Colonic mucosa (tissue), 4 donors: ENCODE results near the gene ZFP28. TPM values are rescaled to one million over a fixed set of nuclear protein-coding genes. Genes with fewer than 3 reads are reported as not detected.

ENCODE experiments used
- DNase-seq: peaks from one replicate; pipeline ENCODE4 v3.0.0-alpha.2; 2020
- H3K27ac ChIP-seq: fragments of 200-600 bp; one replicate; pipeline ENCODE4 v1.8.0; 2021
- H3K27me3 ChIP-seq: fragments of 200-600 bp; one replicate; pipeline ENCODE4 v1.8.0; 2021
- H3K36me3 ChIP-seq: fragments of 200-600 bp; one replicate; pipeline ENCODE4 v1.8.0; 2021
- H3K4me1 ChIP-seq: fragments of 200-600 bp; one replicate; pipeline ENCODE4 v1.8.0; 2021; ENCODE audit warnings: mild to moderate bottlenecking
- H3K4me3 ChIP-seq: fragments of 200-600 bp; one replicate; pipeline ENCODE4 v1.8.0; 2021
- H3K9ac ChIP-seq, 2 donors: one replicate each; pipeline ENCODE4 v1.7.0; 2013; ENCODE audit warnings: control low read depth in 2 of 2, low read depth in 2 of 2, low read length in 2 of 2
- H3K9me3 ChIP-seq: fragments of 200-600 bp; one replicate; pipeline ENCODE4 v1.8.0; 2021
- CTCF ChIP-seq: fragments of 200-600 bp; IDR thresholded peaks from one replicate; pipeline ENCODE4 v1.8.0; 2022; ENCODE audit warnings: antibody characterized with exemption, mild to moderate bottlenecking
- intact Hi-C: fragments of 100-400 bp; cut with DNase I; formaldehyde crosslinking; loops from one replicate; pipeline ENCODE4 v1.14.1; 2022
- total RNA-seq, 2 donors: library from RNA; stranded (reverse); fragmentation: NEBNext Ultra II Directional in 1 of 2; extraction: Animal tissue kit (Norgen Biotek cat#: 25700) in 1 of 2; gene quantifications; one replicate each; pipeline ENCODE4 v1.2.1, GENCODE V29; 2021
- donor health status: healthy.
- donor health status: DM: no; HTN: no; CAD: no.
- donor health status: DM: no; HTN: no; CAD: no.

Gene ZFP28
- total RNA-seq, 2 donors from 2014 or later, result 1.5 to 2.1 TPM

DNA sequence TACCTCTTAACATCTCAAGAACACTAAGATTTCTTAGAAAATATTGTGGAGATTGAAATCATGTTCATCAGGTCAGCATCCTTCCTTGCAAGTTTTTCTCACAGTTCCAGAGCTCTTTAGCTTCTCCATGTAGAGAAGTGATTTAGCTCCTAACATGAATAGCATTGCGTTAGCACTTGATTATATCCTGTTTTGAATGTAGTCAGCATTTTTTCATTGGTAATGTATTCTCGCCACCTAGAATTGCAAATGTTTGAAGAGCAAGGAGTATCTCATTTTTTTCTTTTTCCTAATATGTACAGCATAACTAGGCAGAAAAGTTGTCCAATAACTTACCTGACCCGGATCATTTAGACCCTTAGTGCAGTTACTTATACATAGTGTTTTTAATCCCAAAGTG, 35.2 kb downstream of the ZFP28 start:
- no peaks in the 10 kb centered on the region for H3K4me1 ChIP-seq
- no peaks in the 10 kb centered on the region for H3K27me3 ChIP-seq
- H3K9ac ChIP-seq, result no peak overlapping the region
- no peak overlapping the region for H3K4me3 ChIP-seq
- H3K9me3 ChIP-seq, result peaks cover 26% of the 10 kb centered on the region
- TF ChIP-seq CTCF, result no peak
- no peak overlapping the region for H3K27ac ChIP-seq
- no peaks in the 10 kb centered on the region for H3K36me3 ChIP-seq
- DNase-seq, result no peak
- intact Hi-C loops, result no loop called here

GRCh38 chr19:56577719-56578602, 39.2 kb downstream of the ZFP28 start:
- Histone ChIP-seq H3K27ac (no peak overlapping the region), H3K9me3 (peaks cover 22% of the 10 kb centered on the region), H3K36me3 (no peaks in the 10 kb centered on the region), H3K4me3 (no peak overlapping the region), H3K9ac (no peak overlapping the region), H3K4me1 (no peaks in the 10 kb centered on the region), H3K27me3 (no peaks in the 10 kb centered on the region)
- intact Hi-C loops, result no loop called here
- TF ChIP-seq CTCF, result no peak
- DNase-seq, result no peak

- no peaks in the 10 kb centered on the region for H3K36me3 ChIP-seq
- intact Hi-C loops, result loop anchor here (10.0 kb wide), 1 partner anchor 190 kb away; the partner anchor contains the start of gene ZNF583
- H3K4me1 ChIP-seq, result no peaks in the 10 kb centered on the region
- no peaks in the 10 kb centered on the region for H3K9me3 ChIP-seq
- no peaks in the 10 kb centered on the region for H3K27me3 ChIP-seq
- no peak overlapping the region for H3K4me3 ChIP-seq
- TF ChIP-seq CTCF, result no peak
- DNase-seq, result no peak
- no peak overlapping the region for H3K27ac ChIP-seq
- no peak overlapping the region for H3K9ac ChIP-seq
Observed at GRCh38 chr19:56594446-56594782, 55.7 kb downstream of the ZFP28 start.

GRCh38 chr19:56594783-56595547, 56.2 kb downstream of the ZFP28 start, which contains the start of gene ZNF71:
Gene ZNF71 (plus strand): TSS chr19:56595302. CDS start chr19:56601559, 6,257 bp downstream.
- no peaks in the 10 kb centered on the region for H3K9me3 ChIP-seq
- H3K9ac ChIP-seq, result peak within 1 kb of the TSS; percentile 78 to 85
- H3K4me1 ChIP-seq, result no peaks in the 10 kb centered on the region
- peak within 1 kb of the TSS; percentile 12 for H3K27ac ChIP-seq
- no peaks in the 10 kb centered on the region for H3K27me3 ChIP-seq
- H3K4me3 ChIP-seq, result peak within 1 kb of the TSS; percentile 94
- DNase-seq, result peak; percentile 86
- TF ChIP-seq CTCF, result no peak
- no peaks in the 10 kb centered on the region for H3K36me3 ChIP-seq
- intact Hi-C loops, result loop anchor here (10.0 kb wide), 1 partner anchor 190 kb away; the partner anchor contains the start of gene ZNF583

GRCh38 chr19:56595548-56595899, 56.8 kb downstream of the ZFP28 start:
- peak overlapping the region; percentile 78 to 85 for H3K9ac ChIP-seq
- intact Hi-C loops, result loop anchor here (10.0 kb wide), 1 partner anchor 191 kb away; the partner anchor contains the start of gene ZNF583
- no peak for TF ChIP-seq CTCF

More at GRCh38 chr19:56595548-56595899, 56.8 kb downstream of the ZFP28 start:
- Histone ChIP-seq H3K4me3 (peak overlapping the region; percentile 94), H3K36me3 (no peaks in the 10 kb centered on the region), H3K27me3 (no peaks in the 10 kb centered on the region), H3K4me1 (no peaks in the 10 kb centered on the region), H3K27ac (peak overlapping the region; percentile 12), H3K9me3 (no peaks in the 10 kb centered on the region)
- no peak for DNase-seq
